ENCODE results near the gene SLC9A1.

SLC9A1 gene

GRCh38 chr1:27149084-27149761, 5.7 kb downstream of the SLC9A1 start:
- no peaks in the 10 kb centered on the region for H3K36me3 ChIP-seq (replicated peaks; ENCODE audit: low read depth, low read length)
- H3K4me3 ChIP-seq (ENCODE audit: low read length): no peak overlapping the region
- H3K27ac ChIP-seq (ENCODE audit: low read length): no peak overlapping the region
- H3K9me3 ChIP-seq (ENCODE audit: insufficient read depth, low read length): no peaks in the 10 kb centered on the region
- H3K9ac ChIP-seq (ENCODE audit: low read length): no peak overlapping the region
- H3K4me1 ChIP-seq (ENCODE audit: low read length): peaks cover 15% of the 10 kb centered on the region
- peaks cover 30% of the 10 kb centered on the region for H3K79me2 ChIP-seq (ENCODE audit: low read length)
- TF ChIP-seq CTCF (IDR thresholded peaks at IDR 0.05; ENCODE audit: low read depth, low read length) (no peak), EZH2phosphoT487 (IDR thresholded peaks at IDR 0.05; ENCODE audit: low read depth) (no peak)
- no peaks in the 10 kb centered on the region for H3K27me3 ChIP-seq (ENCODE audit: low read depth, low read length)
- no peaks in the 10 kb centered on the region for H4K20me1 ChIP-seq (ENCODE audit: insufficient read depth, low read length)
- H2AFZ ChIP-seq (ENCODE audit: low read depth, low read length): no peak overlapping the region
- H3K4me2 ChIP-seq (ENCODE audit: low read length): no peak overlapping the region

- Histone ChIP-seq H3K27ac (ENCODE audit: low read length) (no peak overlapping the region), H2AFZ (ENCODE audit: low read depth, low read length) (no peak overlapping the region), H3K4me1 (ENCODE audit: low read length) (peaks cover 9% of the 10 kb centered on the region; the same call in 1 of the 2 replicates), H3K36me3 (replicated peaks; ENCODE audit: low read depth, low read length) (no peaks in the 10 kb centered on the region), H3K4me3 (ENCODE audit: low read length) (no peak overlapping the region), H3K27me3 (ENCODE audit: low read depth, low read length) (no peaks in the 10 kb centered on the region), H3K9me3 (ENCODE audit: insufficient read depth, low read length) (no peaks in the 10 kb centered on the region), H3K79me2 (ENCODE audit: low read length) (peaks cover 23% of the 10 kb centered on the region; the same call in 1 of the 2 replicates), H4K20me1 (ENCODE audit: insufficient read depth, low read length) (no peaks in the 10 kb centered on the region), H3K9ac (ENCODE audit: low read length) (no peak overlapping the region), H3K4me2 (ENCODE audit: low read length) (no peak overlapping the region)
- TF ChIP-seq EZH2phosphoT487 (IDR thresholded peaks at IDR 0.05; ENCODE audit: low read depth) (no peak), CTCF (IDR thresholded peaks at IDR 0.05; ENCODE audit: low read depth, low read length) (no peak)
Observed at GRCh38 chr1:27148591-27148990, 6.3 kb downstream of the SLC9A1 start.

GRCh38 chr1:27147842-27148518, 6.9 kb downstream of the SLC9A1 start:
- H3K4me3 ChIP-seq (ENCODE audit: low read length): no peak overlapping the region
- TF ChIP-seq CTCF (IDR thresholded peaks at IDR 0.05; ENCODE audit: low read depth, low read length) (no peak), EZH2phosphoT487 (IDR thresholded peaks at IDR 0.05; ENCODE audit: low read depth) (no peak)
- H3K9me3 ChIP-seq (ENCODE audit: insufficient read depth, low read length): no peaks in the 10 kb centered on the region
- no peak overlapping the region for H3K4me2 ChIP-seq (ENCODE audit: low read length)
- H3K4me1 ChIP-seq (ENCODE audit: low read length): peaks cover 3% of the 10 kb centered on the region; the same call in 1 of the 2 replicates
- no peaks in the 10 kb centered on the region for H3K27me3 ChIP-seq (ENCODE audit: low read depth, low read length)
- H3K27ac ChIP-seq (ENCODE audit: low read length): no peak overlapping the region
- H3K79me2 ChIP-seq (ENCODE audit: low read length): peaks cover 17% of the 10 kb centered on the region; the same call in 1 of the 2 replicates
- no peaks in the 10 kb centered on the region for H4K20me1 ChIP-seq (ENCODE audit: insufficient read depth, low read length)
- no peak overlapping the region for H3K9ac ChIP-seq (ENCODE audit: low read length)
- no peaks in the 10 kb centered on the region for H3K36me3 ChIP-seq (replicated peaks; ENCODE audit: low read depth, low read length)
- no peak overlapping the region for H2AFZ ChIP-seq (ENCODE audit: low read depth, low read length)

- H3K4me2 ChIP-seq (ENCODE audit: low read length): no peak overlapping the region
- H3K9me3 ChIP-seq (ENCODE audit: insufficient read depth, low read length): no peaks in the 10 kb centered on the region
- no peak overlapping the region for H3K4me3 ChIP-seq (ENCODE audit: low read length)
- no peak overlapping the region for H2AFZ ChIP-seq (ENCODE audit: low read depth, low read length)
- H3K79me2 ChIP-seq (ENCODE audit: low read length): peaks cover 9% of the 10 kb centered on the region; the same call in 1 of the 2 replicates
- no peaks in the 10 kb centered on the region for H3K27me3 ChIP-seq (ENCODE audit: low read depth, low read length)
- no peak for TF ChIP-seq EZH2phosphoT487 (IDR thresholded peaks at IDR 0.05; ENCODE audit: low read depth)
- H3K36me3 ChIP-seq (replicated peaks; ENCODE audit: low read depth, low read length): no peaks in the 10 kb centered on the region
- H4K20me1 ChIP-seq (ENCODE audit: insufficient read depth, low read length): no peaks in the 10 kb centered on the region
- H3K9ac ChIP-seq (ENCODE audit: low read length): no peak overlapping the region
- H3K27ac ChIP-seq (ENCODE audit: low read length): no peak overlapping the region
- H3K4me1 ChIP-seq (ENCODE audit: low read length): no peaks in the 10 kb centered on the region
Observed at GRCh38 chr1:27145934-27146354, 9.0 kb downstream of the SLC9A1 start.
